HuH-7.5 (cell line): Measurements from ENCODE around the gene TRABD2B.

Experiments
- DNase-seq: peaks from one replicate; pipeline ENCODE4 v3.0.0; 2011; ENCODE audit warnings: low spot score

TRABD2B gene

DNA sequence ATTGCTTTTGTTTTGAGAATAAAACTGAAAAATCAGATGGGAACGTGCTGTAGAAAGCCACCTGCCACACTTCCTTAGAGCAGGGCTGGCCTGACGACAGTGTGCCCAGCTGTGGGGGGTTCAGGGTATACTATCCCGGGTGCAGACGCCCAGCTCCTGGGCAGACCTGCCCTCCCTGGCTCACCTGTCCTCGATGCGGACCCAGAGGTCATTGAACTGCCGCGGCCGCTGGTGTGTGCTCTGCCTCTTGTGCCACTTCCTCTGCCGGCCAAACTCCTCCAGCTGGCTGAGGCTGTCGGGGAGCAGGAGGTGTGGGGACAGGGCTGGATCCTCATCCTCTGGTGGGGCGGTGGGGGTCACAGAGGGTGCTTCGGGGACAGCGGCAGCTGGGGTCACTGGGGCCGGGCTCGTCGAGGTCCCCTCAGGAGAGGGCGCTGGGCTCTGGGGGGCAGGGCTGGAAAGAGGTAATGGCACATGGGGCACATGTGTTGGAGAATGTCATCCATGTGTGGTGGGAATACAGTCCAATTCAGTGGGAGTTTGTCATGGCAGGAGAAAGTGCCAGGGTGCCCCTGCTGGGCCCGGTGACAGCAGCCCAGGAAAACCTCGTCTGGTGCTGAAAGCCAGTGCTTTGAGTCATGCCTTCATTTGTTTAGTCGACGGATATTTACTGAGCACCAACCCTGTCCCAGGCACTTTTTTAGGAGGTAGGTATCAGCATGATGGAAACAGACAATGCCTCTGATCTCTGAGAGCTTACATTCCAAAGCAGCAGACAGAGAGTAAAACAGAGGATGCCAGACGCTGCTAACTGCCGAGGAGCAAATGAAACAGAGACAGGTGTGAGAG, 222.0 kb downstream of the TRABD2B start:
- no peak for DNase-seq

DNA sequence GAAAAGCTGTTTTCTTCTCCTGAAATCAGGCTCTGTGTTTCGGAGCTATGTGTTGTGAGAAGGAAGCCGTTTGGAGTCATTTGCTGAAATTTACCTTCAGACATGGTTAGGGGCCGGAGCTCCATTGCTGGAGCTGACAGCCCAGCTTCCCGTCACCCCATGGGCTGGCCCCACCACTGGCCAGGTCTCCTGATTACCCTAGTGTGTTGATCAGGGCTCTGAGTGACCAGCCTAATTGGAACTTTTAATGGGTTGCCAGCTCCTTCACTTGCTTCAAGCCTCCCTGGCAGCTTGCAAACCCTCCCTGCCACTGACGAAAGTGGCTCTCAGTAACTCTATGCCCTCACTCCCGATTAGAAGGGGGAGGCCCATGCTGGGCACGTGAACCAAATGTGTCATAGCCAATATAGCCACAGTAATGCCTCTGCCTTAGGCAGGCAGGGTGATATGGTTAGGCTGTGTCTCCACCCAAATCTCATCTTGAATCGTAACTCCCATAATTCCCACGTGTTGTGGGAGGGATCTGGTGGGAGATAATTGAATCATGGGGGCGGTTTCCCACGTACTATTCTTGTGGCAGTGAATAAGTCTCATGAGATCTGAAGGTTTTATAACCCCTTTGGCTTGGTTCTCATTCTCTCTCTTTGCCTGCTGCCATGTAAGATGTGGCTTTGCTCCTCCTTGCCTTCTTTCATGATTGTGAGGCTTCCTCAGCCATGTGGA, 224.1 kb downstream of the TRABD2B start:
- no peak for DNase-seq

DNA sequence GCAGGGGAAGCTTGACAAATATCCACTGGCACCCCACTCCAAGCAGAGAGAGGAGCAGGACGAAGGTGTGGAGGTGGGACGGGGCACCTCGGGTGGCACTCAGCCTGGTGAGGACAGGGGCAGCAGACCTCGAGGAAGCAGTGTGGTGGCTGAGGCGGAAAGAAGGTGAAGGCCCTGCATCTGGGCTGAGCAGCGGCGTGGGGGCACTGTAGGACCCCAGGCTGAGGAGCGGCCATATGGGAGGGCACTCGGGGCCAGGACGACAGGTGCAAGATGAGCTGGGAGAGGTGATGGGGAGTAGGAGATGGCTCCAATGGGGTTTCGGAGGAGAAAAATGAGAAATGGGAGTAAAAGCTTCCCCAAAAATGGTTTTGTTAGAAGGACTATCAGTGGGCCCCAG, 224.9 kb downstream of the TRABD2B start:
- no peak for DNase-seq

DNA sequence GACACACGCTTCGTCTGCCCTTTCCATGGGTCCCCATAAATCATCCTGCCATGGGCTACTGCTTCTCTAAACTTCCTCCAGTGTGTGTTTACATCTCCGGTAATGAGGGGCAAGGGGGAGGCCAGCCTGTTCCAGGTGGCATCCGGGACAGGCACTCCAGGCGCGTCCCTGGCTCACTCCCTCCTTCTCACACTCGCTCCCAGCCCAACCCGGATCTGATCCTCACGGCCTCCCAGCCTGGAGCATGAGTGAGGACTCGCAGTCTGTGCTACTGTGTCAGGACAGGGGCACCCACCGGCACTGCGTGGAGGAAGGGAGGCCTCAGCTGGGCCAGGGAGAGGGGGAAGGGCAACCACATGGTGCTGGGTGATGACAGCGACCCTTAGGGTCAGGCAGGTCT, 225.4 kb downstream of the TRABD2B start:
- DNase-seq, result no peak

DNA sequence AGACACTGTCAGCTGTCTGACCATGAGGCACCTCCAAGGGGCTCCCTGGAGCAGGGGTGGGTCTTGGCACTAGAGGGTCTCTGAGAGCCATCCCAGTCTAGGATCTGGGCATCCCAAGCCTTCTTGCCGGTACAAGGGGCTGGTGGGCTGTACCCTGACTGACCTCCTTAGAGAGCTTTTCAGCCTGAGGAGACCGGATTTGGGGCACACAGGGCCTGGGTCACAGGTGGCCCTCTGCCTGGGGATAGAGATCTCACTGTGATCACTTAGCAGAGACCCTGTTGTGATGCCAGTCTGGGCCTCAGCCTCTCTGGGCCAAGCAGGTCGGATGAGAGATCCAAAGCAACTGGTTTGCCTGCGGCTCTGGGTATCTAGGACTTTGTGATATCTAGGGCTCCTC, 227.2 kb downstream of the TRABD2B start:
- no peak for DNase-seq

DNA sequence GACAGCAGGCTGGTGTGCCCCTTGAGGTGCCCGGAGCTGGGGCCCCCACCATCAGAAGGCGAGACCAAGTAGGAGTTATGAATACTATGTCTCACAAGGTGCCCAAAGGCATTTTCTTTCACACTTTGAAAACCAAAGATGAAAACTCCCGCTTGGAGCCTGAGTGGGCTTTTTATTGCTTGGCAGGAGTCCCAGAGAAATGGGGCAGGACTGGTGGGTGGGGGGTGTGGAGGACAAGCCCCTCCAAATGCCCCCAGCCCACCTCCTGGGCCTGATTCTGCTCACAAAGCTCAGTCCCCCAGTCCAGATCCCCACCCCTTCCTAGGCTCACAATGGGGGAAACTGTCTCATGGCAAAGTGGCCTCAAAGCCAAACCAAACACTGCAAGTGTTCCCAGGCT, 227.9 kb downstream of the TRABD2B start:
- DNase-seq, result no peak

DNA sequence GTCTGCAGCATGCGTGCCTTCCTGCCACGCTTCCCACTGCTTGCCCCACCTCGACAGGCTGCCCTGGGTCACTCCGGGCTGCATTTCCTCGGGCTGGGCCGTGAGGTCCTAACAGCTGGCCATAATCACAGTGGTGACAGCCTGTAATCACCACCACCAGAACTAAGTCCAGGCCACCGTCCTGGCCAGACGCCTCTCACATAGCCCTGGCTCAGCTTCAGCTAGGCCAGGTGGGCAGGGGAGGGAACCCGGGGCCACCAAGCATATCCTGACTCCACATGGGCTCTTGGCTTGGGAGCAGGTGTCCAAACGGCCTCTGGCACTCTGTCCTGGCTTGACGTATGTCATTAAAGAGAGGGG, 229.5 kb downstream of the TRABD2B start:
- DNase-seq, result no peak

DNA sequence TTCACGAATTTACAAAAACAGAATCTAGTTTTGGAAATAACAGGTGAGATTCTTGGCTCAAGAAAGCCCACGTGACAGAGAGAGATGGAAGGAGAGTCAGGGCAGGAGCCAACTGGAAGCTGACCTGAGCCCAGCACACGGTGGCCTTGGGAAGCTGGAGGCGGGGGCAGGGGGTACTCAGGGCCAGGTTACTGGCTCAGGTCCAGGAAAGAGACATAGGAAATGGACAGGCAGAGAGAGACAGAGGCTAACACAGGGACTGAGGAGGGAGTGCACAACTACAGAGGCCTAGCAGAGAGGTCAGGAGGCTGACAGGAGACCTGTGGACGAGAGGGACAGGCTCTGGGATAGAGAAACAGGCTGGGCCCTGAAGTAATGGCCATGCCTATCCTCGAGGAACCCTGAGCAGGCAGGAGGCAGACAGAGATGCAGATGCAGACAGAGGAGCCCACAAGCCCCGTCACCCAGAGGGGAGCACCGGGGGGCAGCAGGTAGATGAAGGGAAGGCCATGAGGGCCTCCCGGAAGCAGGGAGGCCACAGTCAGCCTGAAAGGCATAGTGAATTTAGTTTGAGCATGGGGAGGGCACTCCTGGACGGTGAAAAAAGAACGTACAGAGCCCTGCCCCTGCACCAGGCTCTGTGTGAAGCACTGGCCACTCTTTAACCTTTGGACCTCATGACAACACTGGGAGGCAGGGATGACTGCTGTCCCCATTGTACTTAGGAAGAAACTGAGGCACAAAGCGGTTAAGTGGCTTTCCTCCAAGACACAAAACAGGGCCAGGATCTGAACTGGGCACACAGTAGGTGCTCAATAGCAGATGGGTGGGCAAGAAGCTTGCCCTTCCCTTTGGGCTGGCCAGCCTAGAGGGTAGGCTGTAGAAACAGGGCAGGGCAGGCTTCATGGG, 230.1 kb downstream of the TRABD2B start:
- no peak for DNase-seq

DNA sequence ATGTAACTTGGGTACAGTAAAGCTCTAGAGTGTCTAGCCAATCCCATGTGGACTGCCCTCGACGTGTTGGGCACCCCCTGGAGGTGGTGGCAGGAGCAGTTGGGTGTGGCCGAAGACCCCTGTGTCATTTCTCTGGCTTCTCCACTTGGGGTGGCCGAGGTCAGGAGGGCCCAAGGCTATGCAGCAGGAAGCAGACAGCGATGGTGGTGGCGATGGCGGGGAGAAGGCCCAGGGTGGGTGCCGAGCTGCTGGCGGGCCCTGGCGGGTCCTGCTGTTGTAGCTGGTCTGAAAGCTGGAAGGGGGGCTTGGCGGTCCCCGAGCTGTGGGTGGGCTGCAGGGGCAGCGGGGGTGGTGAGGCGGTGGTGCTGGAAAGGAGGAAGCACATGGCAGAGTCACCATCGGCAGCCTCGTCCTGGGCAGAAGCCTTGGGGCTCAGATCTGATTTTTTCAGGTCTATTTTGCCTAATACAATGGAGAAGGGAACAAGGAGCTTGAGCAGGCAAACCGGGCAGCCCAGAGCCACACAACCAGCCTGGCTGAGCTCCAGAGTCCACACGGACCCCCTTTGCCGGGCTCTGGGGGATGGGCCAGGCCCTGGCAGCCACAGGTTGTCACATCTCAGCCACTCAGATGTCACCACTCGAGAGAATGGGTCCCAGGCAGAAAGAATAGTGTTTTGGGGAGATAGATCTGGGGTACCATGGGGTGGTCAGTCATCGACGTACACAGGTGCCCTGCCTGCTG, 231.3 kb downstream of the TRABD2B start:
- no peak for DNase-seq

DNA sequence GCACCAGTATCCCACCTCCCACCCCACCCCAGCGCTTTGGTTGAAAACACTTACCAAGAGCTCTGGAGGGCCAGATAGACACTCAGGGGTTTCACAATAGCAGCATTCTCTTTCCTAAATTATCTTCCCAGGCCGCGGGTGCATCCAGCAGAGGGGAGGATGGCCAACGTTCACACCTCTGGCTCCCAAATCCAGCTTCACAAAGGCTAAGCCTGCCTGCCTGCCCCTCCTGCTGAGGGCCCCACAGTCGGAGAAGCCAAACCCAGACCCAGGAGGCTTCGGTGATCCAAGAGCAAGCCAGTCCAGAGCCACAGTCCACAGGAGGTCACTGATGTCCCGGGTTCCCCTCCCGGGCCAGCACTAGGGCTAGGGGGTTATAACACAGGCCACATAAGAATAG, 231.9 kb downstream of the TRABD2B start:
- no peak for DNase-seq

DNA sequence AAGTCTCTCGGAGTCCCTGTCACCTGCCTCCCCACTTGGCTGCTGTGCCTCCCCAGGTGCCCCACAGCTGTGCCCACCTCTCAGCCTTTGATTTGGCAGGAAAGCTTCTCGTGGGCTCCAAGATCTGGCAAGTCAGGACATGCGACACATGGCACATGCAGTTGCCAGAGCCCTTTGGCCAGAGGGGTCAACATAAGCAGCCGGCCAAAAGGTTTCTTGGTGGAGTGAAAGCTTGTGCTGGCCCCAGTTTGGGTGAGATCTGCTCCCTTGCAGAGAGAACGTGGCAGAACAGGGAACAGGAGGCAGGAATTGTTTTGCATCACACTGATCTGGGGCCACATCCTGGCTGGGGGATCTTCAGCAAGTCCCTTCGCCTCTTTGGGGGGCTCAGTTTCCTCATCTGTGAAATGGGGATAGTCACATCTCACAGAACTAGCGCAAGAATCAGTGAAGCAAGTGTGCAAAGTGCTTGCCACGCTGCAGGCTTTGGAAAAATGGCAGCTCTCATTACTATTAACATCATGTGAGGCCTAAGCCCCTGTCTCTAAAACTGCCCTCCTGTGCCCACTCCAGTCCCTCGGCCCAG, 232.6 kb downstream of the TRABD2B start:
- no peak for DNase-seq

DNA sequence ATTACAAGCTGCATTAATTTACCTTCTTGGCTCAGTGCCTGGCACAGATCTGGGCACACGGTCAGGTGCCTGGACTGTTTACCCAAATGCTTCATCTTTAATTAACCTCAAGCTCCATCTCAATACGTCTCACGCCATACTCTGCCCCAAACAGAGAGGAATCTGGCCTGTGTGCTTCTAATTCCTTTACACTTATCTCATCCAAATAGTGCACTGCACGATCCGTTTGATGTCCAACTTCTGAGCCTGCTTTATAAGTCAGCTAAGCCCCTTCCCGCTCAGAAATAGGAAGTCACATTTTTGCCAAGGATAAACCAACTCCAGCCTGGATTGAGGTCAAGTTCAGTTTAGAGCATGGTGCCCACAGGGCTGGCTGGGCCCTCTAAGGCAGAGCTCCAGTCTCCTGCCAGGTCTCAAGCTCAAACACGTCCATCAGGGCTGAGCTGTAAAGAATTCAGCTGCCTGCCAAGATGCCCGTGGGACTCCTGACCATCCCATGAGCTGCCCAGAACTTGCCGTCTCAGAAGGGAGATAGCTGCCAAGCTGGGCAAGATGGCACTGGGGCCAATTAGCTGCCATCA, 233.5 kb downstream of the TRABD2B start:
- no peak for DNase-seq

DNA sequence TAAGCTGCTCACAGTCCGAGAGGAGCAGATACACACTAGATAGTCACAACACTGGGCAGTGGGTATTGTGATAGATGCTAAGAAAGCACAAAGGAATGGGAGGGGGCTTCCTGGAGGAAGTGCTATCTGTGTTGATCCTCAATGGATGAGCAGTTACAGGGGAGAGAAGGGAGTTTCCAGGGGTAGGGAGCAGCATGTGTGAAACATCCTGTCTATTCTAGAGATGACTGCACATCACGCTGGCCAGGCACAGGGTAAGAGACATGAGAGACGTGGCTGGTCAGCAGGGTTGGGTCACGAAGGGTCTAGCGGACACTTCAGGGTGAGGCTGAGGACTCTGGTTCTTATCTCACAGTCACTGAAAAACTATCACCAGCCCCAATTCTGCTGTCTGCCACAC, 235.2 kb downstream of the TRABD2B start:
- no peak for DNase-seq

DNA sequence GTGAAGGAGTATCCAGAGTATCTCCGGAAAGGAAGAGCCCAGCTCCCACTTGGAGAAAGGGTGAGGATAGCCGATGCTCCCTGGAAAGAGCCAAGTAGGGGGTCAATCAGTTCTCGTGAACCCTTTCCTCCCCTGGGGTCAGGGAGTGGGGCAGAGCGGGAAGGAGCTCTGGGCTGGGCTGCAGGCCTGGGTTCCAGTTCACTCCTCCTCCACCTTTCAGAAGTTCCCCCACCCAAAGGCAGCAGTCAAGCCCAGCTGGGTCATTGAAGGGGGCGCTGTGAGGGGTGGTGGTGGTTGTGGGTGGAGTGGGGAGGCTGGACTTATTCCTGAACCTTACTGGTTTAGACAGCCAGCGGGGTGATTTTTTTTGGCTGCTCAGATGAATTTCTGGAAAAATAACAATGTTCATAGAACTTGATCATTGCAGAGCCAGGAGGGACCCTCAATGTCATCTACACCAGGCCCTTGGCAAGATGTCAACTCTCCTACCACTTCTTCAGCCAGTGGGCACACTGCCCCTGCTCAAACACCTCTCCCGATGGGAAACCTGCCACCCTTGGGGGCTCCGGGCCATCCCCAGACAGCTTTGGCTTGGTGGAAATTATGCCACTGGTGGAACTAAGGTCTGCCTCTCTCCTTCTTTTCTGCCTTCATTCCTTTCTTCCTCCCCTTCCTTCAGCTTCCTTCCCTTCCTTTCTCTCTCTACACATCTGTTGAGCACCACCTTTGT, 235.8 kb downstream of the TRABD2B start:
- no peak for DNase-seq

DNA sequence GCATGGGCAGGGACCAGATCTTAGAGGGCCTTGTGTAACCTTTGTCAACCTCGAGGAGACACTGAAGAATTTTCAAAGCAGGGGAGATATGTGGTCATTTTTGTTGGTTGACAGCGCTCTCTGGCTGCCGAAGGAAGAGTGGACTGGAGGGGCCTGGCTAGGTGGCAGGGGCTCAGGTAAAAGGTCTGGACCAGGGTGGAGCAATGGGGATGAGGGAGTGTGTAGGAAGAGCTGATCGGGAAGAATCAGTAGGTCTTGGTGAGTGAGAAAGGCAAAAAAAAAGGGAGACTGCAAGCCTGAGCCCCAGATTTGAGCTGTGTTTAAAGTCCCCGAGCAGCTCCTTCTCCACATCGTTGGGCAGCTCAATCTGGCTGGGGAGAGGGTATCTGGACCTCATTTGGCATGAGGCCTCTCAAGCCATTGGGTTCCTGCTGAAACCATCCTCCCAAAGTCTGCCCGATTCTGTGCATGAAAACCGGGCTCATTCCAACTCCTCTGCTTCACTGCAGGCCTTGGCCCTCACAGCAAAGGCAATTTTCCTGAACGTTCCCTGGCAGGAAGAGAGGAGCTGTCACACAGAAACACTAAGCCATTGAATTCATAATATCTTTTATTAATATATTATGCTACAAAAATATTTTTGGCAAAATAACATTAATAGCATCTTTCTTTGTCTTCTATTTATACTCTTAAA, 237.1 kb downstream of the TRABD2B start:
- no peak for DNase-seq

DNA sequence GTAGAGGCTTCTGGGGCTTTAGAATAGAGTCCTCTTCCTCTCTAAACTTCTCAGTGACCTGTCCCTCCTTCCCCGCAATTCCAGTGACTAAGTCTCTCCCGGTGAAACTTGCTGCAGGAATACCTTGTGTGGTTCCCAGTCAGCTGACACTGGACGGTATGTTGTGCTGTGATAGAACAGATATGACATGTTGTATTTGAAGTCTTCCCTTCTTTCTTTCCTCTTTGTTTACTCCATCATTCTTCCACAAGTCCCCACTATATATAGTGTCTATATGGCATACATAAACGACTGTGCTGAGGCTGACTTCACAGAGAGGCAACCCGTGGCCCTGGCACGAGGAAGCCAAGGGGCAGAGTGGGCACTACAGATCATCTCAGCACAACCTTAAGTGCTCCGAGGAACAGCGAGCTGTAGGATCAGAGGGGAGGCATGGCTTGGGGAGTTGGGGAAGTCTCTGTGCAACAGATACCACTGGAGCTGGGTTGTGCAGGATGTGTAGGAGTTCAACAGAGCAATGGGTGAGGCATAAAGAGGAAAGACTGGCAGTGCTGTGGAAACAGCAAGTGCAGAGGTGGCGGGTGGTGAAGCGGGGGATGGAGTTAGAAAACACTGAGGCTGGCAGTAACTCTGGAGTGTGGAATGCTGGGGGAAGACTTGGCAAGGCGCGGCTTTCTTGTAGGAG, 237.8 kb downstream of the TRABD2B start:
- DNase-seq, result no peak

DNA sequence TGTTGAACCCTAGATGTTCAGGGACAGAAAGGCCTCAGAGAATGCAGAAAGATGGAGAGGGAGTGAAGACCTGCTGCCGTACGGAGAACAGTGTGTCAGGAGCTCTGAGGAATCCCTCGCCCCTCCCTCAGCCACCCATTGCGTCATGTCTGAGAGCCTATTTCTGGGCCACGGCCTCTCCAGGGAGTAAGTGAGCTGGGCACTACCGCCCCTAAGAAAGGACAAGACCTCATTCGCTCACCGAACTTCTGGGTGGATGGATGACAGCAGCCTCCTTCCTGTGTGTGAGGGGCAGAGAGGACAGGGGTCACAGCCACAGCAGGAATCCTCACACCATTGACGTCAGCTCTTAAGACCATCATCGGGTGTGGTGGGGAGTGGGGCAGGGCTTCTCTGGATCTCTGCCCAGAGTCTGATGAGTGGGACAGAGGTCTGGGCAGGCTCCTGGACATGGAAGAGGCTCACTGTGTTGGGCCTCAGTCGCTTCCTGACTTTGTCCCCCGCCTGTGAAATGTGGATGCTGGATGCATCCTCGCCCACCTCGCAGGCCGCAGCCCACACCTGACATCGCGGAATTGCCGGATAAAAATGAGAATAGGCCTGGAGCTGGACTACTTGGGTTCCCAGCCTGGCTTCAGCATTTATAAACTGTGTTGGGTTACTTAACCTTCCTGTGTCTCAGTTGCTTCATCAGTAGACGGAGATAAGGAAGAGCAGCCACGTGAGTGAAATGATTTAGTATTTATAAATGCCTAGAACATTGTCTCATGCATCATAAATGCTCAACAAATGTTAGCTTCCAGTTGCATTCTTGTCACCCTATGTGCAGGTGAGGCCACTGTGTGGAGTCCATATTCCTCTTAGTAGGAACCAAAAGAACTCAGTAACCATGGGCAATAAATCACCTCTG, 238.6 kb downstream of the TRABD2B start:
- DNase-seq, result no peak
